NCI-H187 (cell line): ENCODE data around the gene MEFV.
"Not testable (repeated sequence)": the region's sequence is repeated elsewhere in the genome, so short reads cannot be mapped to it uniquely, and the experiment has no call there.

Experiments used
- DNase-seq, 2 experiments: peaks; one replicate each; lab custom pipeline; 2025; lab: John Stamatoyannopoulos, UW

MEFV gene

GRCh38 chr16:3216263-3216640, 40.2 kb downstream of the MEFV start:
- DNase-seq = no peak

DNA sequence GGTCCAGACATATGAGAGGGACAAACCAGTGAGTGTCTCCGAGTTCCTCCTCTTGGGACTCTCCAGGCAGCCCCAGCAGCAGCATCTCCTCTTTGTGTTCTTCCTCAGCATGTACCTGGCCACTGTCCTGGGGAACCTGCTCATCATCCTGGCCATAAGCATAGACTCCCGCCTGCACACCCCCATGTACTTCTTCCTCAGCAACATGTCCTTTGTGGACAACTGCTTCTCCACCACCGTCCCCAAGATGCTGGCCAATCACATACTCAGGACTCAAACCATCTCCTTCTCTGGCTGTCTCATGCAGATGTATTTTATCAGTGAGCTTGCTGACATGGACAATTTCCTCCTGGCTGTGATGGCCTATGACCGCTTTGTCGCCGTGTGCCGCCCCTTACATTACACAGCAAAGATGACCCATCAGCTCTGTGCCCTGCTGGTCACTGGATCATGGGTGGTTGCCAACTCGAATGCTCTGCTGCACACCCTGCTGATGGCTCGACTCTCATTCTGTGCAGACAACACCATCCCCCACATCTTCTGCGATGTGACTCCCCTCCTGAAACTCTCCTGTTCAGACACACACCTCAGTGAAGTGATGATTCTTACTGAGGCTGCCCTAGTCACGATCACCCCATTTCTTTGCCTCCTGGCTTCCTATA, 40.7 kb downstream of the MEFV start:
- no peak for DNase-seq

DNA sequence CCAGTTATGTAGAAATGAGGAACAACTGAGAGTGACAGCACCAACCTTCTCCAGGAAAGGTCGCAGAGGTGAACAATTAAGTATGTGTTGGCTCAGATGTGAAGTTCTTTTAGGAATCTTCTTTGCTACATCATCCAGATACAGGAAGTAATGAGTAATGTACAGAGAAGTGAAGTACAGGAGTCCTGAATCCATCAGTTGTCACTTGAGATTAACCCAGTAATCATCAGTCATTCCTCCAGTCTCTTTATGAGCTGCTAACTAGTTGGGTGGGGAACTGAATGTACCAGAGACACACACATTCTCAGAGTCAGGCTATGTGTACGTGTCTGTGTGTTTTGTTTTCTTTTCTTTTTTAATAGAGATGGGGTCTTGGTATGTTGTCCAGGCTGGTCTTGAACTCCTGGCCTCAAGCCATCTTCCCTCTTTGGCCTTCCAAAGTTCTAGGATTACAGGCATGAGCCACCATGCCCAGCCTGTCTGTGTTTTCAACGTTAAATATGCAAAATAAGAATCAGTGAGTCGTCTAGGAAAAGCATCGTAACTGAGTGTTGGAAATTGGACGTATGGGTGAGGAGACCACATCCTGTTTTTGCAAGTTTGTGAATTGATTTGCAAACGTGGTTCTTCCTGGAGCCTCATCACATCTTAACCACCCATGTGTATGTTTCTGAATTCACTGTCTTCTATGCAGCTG, 41.4 kb downstream of the MEFV start:
- no peak for DNase-seq

DNA sequence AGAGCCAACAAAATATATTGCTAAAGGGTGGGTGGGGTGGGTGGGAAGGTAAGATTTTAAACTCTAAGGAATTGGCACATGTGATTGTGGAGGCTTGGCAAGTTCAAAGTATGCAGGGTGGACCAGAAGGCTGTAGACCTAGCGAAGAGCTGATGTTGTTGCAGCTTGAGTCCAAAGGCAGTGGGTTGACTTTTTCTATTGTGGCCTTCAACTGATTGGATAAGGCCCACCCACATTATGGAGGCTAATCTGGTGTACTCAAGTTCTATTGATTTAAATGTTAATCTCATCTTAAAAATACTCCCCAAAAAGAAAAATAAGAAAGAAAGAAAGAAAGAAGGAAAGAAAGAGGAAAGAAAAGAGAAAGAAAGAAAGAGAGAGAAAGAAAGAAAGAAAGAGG, 43.9 kb downstream of the MEFV start:
- no peak for DNase-seq

DNA sequence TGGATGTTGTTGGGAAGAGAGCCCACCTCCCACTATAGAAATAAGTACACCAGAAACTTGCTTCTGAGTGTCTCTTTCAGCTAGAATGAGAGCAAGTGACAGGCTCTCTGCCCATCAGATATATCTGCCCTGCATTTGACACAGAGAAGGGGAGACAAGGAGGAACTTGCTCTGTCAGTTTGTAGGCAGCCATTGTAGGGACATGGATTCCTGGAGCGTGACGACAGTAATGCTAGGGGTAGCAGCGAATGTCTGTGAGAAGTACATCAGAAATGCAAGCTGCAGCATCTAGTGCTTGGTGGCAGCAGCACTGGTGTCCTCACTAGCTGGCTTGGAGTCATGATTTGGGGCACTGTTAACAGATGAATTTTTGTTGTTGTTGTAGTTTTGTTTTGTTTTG, 44.4 kb downstream of the MEFV start:
- DNase-seq = no peak

DNA sequence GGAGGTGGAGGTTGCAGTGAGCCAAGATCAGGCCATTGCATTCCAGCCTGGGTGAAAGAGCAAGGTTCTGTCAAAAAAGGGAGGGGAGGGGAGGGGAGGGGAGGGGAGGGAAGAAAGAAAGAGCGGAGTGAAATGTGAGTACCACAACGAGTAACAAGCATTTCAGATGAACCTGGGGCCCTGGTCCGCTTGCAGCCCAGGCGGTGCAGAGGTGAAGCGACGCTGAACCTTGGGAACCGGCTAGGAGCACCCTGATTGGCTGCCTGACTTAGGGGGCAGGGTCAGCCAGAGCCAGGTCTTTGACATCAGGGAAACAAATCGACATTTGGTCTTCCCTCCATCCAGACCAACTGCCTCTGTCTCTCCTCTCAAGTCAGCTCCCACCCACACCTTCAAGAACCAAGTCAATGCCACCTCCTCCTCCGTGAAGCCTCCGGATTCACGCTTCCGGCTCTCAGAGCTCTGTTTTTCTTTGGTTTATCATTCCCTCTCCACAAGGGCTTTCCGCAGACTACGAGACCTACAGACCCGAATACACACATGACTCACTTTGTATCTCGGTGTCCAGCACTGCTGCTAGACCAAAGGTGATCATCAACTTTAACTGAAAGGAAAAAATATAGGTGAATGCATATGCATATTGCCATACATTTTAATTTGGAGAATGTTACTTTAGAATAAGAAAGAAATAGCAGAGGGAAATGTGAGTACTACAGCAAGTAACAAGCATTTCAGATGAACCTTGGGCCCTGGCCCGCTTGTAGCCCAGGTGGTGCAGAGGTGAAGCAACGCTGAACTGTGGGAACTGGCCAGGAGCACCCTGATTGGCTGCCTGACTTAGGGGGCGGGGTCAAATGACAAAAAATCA, 49.1 kb downstream of the MEFV start:
- no peak for DNase-seq

DNA sequence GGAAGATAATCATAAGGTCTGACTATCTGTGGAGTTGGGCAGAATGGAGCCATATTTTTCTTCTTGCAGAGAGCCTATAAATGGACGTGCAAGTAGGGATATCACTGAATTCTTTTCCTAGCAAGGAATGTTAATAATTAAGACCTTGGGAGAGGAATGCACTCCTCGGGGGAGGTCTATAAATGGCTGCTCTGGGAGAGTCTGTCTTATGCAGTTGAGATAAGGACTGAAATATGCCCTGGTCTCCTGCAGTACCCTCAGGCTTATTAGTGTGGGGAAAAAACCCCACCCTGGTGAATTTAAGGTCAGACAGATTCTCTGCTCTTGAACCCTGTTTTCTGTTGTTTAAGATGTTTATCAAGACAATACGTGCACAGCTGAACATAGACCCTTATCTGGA, 50.5 kb downstream of the MEFV start:
- DNase-seq = not testable (repeated sequence)

GRCh38 chr16:3202903-3203539, 53.4 kb downstream of the MEFV start:
- no peak for DNase-seq

DNA sequence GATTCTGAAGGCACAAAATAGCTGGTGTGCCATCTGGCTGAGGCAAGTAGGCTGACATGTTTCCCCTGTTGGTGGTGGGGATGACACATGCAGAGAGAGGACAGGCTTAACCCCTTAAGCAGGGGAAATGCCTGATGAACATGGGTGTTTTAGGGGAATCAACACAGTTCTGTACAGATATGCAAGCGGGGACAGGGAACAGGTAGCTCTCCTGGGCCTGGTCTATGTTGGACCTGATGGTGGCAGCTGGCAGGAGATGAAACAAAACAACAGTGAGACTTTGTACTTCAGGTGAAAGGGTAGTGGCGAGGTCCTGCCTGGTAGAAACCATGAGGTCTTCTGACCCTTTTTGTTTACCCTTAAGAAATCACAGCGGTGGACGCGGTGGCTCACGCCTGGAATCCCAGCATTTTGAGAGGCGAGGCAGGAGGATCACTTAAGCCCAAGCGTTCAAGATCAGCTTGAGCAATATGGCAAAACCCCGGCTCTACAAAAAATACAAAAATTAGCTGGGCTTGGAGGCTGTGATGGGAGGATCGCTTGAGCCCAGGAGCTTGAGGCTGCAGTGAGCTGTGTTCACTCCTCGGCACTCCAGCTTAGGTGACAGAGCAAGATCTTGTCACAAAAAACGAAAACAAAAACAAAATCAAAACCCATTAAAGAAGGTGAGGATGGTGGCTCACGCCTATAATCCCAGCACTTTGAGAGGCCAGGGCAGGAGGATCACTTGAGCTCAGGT, 57.9 kb downstream of the MEFV start:
- DNase-seq = no peak

- DNase-seq = not testable (repeated sequence)
These were observed 58.6 kb downstream of the MEFV start for GRCh38 chr16:3197694-3198333.

- no peak for DNase-seq
These were observed 60.5 kb downstream of the MEFV start for GRCh38 chr16:3195975-3196374.

DNA sequence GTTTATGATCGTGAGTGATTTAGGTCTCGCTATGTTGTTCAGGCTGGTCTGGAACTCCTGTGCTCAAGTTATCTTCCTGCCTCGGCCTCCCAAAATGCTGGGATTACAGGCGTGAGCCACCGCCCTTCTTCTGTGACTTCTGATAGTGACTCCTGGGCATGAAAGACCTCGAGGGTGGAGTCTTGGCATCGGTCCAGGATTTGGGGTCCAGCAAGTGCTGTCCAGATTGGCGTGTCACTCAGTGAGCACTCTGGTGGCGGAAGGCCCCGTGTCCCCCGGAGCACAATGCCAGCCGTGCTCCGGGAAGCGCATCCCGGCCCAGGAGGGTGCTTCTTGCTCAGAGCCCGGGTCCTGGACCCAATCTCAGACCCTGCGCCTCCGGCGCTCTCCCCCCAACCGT, 61.6 kb downstream of the MEFV start:
- DNase-seq = no peak

DNA sequence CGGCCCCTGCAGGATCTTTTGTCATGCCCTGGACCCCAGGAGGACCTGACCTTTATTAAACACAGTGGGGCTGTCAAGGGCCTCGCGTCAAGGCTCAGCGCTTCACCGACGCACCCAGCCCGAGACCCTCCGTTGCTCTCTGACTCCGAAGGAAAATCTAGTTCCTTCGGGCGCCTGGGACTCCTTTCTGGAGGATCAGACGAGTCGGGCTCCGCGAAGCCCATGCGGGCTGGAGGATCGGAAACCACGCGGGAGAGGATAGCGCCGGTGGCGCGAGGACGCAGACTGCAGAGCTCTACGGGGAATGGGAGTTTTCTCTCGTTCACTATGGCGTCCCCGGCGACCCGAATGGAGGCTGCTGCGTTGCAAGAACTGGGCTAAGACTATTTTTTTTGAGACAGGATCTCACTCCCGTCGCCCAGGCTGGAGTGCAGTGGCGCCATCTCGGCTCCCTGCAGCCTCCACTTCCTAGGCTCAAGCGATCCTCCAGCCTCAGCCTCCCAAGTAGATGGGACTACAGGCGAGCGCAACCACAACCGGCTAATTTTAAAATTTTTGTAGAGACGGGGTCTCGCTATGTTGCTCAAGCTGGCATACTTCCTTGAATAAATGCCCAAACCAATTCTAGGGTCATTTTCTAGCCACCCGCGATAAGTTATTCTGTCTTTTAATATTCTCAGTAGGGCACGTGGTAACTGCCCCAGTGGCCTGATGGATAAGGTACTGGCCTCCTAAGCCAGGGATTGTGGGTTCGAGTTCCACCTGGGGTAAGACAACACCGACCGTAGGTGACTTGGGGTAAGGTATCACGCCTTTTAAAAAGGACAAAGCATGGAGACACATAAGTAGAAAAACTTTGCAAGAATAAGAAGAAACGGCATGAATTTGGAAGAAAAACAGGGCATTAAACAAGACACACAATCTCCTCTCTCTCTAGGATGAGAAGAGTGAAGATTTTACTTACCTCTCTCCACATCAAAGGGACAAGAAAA, 62.9 kb downstream of the MEFV start:
- no peak for DNase-seq

DNA sequence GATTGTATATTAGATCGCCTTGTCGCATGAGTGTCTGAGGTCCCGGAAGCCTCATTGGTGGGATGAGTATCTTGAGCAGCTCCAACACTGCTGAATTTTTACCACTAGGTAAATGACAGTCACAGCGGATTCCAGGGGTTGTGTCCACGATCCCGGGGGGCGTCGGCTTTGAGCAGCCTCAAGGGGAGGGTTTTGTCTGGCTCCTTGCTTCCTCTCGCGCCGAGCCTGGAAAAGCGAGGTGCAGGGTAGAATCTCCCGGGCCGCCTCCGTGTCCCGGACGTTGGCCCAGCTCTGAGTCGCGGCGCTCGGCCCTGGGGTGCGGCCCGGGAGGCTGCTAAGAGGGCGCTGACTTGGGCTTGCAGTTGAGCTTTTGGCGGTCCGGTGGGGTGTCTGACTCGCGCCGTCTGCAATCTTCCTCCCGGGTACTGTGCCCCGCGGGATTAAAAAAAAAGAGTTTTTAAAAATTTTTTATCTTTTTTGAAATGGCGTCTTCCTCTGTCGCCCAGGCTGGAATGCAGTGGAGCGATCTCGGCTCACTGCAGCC, 63.9 kb downstream of the MEFV start:
- no peak for DNase-seq
